HG02678 (cell line): ENCODE measurements around the gene DMXL1.
A peak's percentile ranks its signal among the peaks of the same experiment; 100 is the strongest.

ENCODE experiments used
- ATAC-seq: cut with Tn5 transposase; IDR thresholded peaks from one replicate; pipeline ENCODE4 v1.9.1; 2021; ENCODE audit warnings: mild to moderate bottlenecking, moderate library complexity; ENCODE audit not compliant: unreplicated experiment

DMXL1 gene

DNA sequence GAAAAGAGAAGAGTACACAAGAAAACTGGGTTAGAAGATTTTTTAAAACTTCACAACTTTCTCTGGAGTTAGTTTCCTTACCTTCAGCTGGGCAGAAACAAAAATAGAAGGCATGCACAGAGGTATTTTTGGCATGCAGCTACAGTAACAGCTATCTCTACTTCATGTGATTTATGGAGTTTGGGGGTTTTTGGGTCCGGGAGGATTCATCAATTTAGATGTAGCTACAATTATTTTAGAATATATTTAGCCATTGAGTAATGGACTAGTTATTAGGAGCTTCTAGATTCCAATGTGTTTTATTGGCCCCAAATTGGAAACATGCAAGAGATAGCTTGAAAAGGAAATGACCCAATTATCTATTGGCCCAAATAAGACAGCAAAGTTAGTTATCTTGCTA lies 193.3 kb downstream of the DMXL1 start:
- no peak for ATAC-seq

DNA sequence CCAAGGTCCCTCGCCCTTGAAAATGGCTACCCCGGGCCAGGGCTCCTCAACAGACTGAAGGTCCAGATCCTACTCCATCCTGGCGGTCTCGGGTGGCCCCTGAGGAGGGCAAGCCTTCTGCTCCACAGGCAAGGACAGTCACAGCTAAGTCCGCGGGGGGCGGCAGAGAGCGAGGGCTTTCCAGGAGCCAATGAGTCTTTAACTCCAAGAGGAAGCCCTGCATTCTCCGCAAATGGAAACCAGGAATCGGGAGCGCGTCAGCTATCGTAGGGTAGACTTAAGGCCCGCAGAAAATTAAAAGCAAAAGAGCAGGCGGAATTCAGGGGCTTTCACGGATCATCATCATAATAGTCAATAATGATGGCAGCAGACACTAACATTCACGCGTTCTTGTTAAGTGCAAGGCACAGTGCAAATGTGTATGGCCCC lies 197.1 kb downstream of the DMXL1 start:
- ATAC-seq, result peak; percentile 68

DNA sequence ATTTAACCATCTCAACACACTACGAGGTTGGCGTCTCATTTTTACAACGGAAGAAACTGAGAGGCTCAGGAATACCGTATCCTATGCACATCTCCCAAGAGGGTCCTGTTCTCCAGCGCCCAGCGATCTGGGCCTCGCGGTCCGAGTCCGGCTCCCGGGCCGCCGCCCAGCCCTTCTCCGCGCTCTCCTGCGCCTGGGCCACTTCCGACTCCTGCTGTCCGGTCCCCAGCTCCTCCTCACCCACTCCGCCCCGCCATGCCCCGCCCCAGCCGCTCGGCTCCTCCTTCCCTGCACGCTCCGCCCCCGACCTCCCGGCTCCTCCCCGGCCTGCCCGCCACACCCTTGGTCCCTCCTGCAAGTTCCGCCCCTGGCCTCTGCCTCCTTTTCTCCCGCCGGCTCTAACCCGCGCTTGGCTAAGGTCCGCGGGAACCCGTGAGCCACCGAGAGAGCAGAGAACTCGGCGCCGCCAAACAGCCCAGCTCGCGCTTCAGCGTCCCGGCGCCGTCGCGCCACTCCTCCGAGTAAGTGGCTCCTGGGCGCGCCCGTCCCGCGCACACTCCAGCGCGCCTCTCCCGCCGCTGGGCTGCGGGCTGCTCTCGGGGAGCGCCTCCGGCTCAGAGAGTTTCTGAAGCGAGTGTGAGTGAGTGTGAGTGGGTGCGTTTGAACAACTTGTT lies 197.6 kb downstream of the DMXL1 start:
- peak; percentile 89 for ATAC-seq

DNA sequence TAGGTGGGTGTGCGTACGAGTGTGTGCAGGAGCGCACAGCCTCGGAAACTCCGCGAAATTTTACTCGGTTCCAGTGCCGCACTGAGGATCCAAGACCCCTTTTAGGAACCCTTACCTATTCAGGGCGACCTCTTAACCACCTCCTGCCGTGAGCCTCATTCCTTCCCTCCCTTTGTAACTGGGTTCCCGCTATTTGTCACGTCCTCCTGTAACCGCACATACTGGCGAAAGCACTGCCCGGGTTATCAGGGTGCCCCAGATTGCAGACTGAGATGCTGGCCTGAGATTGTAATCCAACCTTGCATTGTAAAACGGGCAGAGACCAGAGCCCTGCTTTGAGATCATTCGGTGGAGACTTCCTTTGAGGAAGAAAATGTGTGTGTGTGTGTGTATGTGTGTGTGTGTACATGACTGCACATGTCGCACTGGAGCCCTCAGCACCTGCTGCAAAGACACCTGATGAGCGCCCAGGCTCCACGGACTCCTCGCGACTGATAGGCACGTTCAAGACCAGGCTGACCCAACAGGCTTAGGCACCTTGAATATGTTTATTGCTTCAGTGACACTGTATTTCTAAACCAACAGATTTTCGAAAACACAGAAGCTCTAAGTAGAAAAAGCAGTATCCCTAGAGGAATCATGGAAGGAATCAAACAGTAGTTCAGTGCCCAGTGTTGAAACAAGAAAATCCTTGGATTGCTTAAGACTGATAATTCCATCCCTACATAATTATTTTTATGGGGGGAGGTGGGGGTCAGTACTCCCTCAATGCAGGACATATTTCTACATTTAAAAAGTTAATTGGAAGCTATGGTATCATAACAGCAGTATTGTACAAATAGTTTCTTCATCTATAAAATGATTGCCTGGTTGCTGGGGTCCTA lies 198.4 kb downstream of the DMXL1 start:
- peak; percentile 3 for ATAC-seq

DNA sequence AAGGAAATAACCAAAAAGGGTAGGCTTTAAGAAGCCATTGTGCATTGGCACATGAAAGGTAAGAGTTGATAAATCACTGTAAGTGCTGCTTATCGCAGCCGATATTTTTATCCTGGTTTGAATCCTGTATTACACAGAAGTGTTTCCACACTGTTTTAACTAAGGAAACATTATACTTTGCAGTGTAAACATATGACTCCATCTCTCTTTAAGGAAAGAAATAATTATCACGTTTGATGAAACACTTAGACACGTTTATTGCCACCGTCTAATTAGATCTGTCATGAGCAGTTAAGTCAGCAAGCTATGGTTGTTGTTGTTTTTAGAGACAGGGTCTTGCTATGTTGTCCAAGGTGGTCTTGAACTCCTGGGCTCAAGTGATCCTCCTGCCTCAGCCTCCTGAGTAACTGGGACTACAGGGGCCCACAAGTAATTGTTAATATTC lies 199.3 kb downstream of the DMXL1 start:
- no peak for ATAC-seq

DNA sequence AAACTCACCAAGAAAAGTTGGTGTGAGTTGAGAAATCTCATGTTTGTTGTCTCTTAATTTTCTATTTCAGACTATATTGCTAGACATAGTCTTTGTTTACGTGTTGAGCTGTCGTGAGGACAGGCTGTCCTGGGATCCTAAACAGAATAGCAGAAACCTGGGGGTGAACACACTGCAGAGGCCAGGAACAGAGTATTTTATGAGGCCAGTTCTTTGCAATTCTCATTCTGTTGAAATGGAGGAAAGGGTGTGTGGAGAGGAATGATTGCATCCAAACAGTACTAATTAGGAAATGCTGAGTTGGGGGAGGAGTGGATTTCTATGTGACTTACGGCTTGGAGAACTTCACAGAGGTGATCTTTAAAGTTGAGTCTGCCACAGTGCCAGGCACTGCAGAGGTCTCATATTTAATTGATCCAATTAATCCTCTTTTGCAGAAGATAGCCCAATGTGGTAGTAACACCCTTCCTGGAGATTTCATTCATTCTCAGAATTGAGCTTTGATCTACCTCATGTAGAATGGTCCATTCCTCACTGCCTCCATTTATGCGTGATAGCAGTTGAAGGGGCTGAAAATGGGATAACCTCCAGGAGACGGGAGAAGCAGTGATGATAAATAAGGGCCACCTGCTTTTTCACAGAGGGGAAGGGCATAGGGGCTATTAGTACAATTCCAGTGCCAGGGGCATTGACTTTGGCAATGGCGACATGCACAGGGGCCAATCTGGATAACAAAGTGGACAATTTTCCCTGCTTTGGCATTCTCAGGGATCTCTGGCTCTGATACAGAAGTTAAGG lies 200.3 kb downstream of the DMXL1 start:
- no peak for ATAC-seq

DNA sequence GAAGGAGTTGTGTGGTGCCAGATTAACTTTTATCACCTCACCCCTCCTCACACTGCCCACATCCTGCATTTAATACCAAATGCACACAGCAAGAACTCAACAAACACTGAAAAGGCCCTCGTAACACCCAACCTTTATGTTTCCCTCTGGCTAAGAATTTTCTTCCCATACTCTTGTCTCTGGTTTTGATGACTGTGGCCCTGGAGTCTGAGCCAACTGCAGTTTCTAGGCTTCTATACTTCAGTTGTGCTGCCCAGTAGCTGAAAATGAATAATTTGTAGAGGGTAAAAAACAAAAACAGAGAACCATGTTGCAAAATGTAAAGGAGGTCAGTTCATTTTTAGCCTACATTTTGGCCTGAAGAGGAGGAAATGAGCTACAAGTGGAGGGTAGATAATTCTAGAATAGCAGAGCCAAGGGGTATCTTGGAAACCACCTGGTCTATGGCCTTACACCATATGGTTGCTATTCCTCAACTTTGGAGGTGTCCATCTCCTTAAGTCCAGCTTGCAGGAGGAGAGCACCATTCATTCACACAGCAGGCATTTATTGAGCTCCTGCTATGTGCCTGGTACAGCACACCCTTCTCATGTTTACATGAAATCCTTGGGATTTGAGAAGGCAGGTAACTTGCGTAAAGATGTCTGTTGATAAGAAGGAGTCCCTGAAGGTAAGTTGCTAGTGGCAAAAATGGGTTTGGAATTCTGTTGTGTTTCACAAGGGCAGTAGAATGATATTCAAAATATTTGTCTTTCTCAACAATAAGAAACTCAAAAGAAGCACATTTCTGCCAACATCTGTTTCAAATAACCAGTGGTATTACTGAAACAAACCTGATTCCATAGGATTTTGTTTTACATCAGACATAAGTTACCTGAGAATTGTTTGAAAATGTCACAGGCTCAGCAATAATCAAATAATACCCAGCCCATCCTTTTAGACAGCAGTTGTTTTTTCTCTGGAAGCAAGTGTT lies 201.2 kb downstream of the DMXL1 start:
- ATAC-seq, result no peak

DNA sequence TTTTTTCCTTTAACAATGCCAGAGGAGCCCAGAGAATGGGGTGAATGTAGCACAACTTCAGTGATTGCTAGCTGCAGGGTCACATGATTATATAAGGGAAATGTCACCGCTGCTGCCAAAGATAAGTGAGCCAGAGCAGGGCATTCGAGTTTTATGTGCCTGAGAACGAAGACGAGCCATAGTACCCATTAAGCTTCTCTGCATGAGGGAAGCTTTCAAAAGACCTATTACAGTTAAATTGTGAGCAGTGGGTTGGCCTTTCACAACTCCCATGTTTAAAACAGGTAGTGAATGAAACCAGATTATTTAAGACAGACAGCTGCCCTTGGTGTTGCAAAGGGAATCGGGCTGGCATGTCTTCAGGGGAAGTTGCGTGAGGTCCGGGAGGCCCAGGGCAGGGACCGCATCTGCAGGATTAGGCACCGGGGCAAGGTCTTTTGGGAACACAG lies 202.5 kb downstream of the DMXL1 start:
- no peak for ATAC-seq

DNA sequence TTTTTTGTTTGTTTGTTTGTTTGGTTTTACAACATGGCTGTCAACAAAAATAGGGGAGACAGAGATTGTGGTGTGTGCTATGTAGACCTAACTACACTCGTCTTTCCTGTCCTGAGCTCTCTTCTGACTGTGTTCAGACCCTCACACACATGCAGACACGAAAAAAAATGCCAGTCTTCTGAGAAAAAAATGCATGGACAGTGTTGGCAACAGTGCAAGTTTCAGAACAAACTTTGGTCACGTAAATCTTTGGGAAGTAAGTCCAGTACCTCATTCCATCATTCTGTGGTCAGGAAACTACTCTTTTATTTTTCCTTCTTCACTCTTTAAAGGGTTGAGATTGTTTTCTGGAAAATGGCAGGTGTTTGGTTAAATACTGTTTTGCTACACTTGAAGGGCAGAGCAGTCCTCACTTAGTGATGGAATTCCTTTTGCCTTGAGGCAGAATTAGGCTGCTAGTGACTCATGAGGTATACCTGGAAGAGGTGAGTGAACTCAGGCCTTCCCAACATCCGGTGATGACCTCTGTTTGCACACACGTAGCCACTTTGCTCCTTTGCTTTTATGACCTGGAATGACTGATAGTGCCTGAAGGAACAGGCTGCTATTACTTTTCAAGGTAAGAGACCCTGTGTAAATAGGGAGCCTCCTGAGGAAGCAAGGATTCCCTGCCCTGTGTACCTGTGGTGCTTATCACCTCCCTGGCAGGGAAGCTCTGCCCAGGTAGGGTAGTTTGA lies 203.3 kb downstream of the DMXL1 start:
- ATAC-seq, result no peak

DNA sequence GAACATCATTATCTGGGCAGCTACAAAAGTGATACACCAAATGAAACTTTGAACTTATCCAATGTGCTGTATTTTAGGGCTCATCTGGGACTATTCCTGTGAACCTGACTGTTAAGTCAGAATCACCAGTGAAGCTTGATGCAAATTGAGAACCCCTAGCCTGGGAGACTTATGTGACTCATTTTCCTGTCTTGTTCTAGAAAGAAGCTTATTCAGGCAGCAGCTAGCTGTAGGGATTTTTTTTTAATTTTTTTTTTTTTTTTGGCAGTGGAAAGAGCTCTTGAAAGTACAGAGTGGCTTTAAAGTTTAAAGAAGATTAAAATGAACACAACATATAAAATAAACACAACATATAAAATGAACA lies 203.9 kb downstream of the DMXL1 start:
- no peak for ATAC-seq

DNA sequence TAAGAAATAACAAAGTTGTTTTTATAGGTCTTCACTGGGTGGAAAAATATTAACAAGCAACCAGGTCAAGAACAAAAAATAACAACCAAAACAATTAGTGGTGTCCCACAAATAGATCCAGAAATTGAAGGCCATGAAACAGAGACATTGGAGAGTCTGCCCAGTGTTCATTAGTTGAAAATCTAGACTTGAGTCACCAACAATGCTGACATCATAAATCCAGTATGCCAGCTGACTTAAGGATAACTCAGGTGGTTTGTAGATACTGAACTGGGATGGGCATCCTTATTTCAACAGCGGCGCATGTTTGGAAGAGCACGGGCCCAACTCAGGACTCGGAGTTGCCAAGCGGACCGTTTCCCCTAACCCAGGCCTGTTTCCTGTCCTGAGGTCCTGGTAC lies 204.3 kb downstream of the DMXL1 start:
- peak; percentile 4 for ATAC-seq

DNA sequence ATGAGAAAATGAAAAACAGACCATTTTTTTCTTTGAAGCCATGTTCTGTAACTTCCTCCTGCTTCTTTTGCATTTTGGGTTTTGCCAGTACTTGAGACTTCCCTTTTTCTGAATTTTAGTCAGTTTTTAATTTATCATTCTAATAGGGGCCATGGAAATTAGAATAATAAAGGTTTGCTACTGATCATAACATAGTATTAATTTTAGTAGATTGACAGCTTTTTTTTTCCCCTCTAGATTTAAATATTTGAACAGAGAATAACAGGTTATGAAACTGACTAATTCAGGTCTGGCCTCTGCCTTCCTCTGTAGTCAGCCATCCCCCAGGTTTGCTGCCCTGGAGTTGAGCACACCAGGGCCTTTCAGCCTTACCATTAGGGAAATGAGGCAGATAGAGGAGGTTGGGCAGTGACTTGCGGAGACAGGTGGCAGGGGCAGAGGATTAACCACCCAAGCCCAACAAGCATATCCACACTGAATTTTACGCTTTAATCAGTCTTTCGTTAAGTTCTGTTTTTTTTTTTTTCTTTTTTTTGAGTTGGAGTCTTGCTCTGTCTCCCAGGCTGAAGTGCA lies 204.8 kb downstream of the DMXL1 start:
- peak; percentile 84 for ATAC-seq

DNA sequence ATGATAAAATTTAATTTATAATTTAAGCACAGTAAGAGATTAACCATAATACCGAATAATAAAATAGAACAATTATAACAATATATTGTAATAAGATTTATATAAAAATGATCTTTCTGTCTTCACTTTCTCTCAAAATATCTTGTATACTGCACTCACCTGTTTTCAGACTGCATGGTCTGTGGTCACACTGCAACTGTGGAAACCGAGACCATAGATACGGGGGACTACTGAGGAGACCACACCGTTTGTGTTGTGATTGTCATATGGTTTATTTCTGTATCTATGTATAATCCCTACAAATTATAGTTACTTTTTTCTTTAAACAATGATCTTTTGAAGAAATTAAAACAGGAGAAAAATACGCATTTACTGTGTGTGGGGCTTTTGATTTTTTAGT lies 206.1 kb downstream of the DMXL1 start:
- ATAC-seq, result peak; percentile 24

DNA sequence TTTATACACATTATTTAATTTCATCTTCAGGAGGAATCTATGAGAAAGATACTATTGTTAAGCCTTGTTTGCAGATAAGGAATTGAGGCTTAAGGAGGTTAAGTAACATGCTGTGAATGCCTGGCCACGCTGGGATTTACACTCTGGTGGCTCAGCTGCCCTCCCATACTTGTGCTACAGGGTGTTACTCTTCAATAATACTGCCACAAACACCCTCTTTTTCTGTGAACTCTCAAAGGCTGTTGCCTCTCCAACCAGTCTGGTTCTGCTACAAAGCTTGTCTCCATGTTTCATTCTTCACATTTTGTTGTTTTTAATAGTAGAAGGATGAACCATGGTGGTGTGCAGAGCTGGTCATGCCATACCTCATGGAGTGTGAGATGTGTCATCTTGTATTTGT lies 208.2 kb downstream of the DMXL1 start:
- no peak for ATAC-seq

DNA sequence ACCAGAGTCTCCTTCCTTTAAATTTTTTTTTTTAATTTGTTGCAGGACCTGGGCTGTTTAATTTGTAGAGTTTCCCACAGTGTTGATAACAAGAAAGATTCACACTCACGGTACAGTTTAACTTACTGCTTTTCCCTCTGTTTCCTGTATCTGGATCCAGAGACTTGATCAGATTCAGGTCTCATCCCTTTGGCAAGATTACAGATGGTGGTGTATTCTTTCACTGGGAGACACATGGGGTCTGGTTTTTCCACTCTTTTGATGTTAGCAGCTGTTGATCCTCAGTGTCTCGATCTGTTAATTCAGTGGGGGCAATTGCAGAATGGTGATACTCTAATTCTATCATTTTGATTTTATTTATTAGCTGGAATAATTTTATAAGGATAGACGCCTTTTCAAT lies 209.5 kb downstream of the DMXL1 start:
- ATAC-seq, result no peak

DNA sequence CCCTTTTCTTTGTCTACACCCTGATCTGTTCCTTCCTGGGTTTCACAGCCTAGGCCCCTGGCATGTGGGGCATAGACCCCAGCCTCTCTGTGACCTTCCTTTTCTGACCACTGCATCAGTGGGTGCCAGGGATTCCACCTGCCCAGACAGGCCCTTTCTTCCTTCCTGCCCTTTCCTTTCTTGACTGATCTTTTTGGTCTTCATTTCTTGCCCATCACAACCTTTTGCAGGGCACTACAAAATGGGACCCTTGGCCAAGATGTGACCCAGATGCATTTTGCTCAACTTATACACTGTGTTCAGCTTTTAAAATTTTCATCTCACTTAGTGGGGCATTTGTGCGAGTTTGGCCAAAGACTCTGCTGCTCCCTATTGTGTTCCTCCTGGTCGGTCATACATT lies 211.7 kb downstream of the DMXL1 start:
- ATAC-seq, result no peak

DNA sequence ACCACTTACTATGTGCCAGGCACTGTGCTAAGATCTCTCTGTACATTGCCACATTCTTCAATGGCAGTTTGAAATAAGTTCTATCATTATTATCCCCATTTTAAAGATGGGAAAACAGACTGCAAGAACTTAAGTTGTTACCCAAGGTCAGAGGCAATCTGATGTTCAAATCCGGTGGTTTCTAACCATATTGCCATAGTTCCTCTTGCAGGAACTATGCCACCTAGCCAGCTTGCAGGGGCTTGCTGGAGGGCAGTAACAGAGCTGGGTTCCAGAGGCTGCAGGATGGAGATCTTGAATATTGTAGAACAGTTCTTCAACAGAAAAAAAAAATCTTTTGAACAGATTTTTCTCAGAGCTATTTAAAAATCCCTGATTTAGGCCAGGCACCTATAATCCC lies 213.1 kb downstream of the DMXL1 start:
- ATAC-seq, result no peak

DNA sequence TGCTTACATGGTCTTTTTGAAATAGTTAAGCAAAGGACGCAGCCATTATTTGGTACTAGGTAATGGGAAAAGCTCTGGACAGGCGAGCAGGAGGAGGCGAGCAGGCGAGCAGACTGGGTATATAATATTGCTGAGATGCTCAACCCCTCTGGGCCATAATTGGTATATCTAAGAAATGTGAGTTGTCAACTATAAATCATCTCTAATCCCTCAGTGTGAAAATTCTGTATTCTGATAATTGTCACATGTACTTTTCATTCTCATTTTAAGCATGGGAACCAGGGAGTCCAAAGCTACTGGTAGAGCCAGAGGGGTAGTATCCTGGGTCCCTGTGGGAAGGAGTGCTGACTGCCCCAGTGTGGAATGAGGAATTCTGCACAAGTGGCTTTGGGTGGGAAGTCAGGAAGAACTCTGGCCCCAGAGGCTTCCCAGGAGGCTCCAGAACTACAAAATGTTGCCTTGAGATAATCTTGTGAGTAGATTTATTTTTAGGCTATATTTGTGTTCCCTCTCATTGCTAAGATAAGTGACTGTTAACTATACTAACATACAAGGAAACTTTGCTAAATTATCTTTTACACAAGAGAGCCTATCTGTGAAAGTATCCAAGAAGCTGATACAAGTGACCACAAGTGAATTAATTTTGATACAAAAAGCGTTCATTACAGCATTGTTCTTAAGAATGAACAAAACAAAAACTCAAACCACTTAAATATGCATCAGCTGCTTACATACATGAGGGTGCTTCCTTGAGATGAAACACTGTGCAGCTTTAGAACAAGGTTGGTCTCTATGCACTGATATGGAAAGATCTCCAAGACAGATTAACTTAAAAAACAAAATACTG lies 214.4 kb downstream of the DMXL1 start:
- no peak for ATAC-seq
